GM12878 (cell line): ENCODE data around the gene CLN6. TPM values are rescaled to one million over a fixed set of nuclear protein-coding genes. Genes with fewer than 3 reads are reported as not detected.

Source experiments
- CUX1 ChIP-seq: IDR thresholded peaks from 2 replicates; pipeline ENCODE4 v1.6.1; 2012; ENCODE audit warnings: improper control_type of control experiment, low read depth, low read length; ENCODE audit not compliant: insufficient replicate concordance
- TBL1XR1 ChIP-seq: IDR thresholded peaks from 2 replicates; pipeline ENCODE4 v1.6.1; 2012; ENCODE audit warnings: low read depth, low read length, improper control_type of control experiment
- ZBTB4 ChIP-seq: fragments of 450-650 bp; formaldehyde crosslinking; IDR thresholded peaks from 2 replicates; pipeline ENCODE4 v1.4.0; 2022; ENCODE audit warnings: mild to moderate bottlenecking, moderate library complexity
- polyA plus RNA-seq, 11 experiments: library from polyadenylated mRNA; depleted of rRNA in 4 of 11; unstranded in 6 of 11; stranded (reverse) in 5 of 11; fragments of >200 nt; fragmentation: Nextera tagmentation in 4 of 11; fragmentation: Illumina TruSeq in 1 of 11; extraction: Ambion mirVana in 4 of 11; extraction: Trizol in 1 of 11; gene quantifications; 1 replicate in 1 of 11; 2 replicates in 10 of 11; pipeline versions ENCODE4 v1.2.1 to v1.2.3, GENCODE V29; 2011 to 2016; ENCODE audit warnings: inconsistent platforms in 2 of 11, missing spikeins in 2 of 11, low read depth in 1 of 11
- total RNA-seq, 4 experiments: library from RNA; depleted of rRNA in 3 of 4; stranded (reverse); fragments of >200 nt in 3 of 4; fragmentation: Illumina TruSeq in 1 of 4; extraction: Trizol in 1 of 4; gene quantifications; 2 replicates each; pipeline versions ENCODE4 v1.2.1 to v1.2.3, GENCODE V29; 2013 to 2021

Gene CLN6
- total and polyA plus RNA-seq, 10 of the 15 experiments (the other 5 are each of a cell fraction or from before 2014, with no cell fraction given), result 0.74 to 69.0 (median 30.3) TPM

- TF ChIP-seq ZBTB4 (CRISPR knock-in tag), result no peak
- no peak for TF ChIP-seq TBL1XR1
- no peak for TF ChIP-seq CUX1
These were observed 44.7 kb downstream of the CLN6 start (continued) for GRCh38 chr15:68184616-68185480.
